Measurements from ENCODE around the gene HCST. TPM values are rescaled to one million over a fixed set of nuclear protein-coding genes. Genes with fewer than 3 reads are reported as not detected.

HCST gene
- total and polyA plus RNA-seq, 2 of the 4 experiments (the other 2 are of a cell fraction) = 1.5 TPM; not detected in 1

GRCh38 chr19:35869327-35870123, 32.8 kb upstream of the HCST start:
- H3K9me3 ChIP-seq (ENCODE audit: control insufficient read depth, insufficient read depth, low read length) = no peaks in the 10 kb centered on the region
- peak overlapping the region; percentile 85 for H3K4me2 ChIP-seq (ENCODE audit: low read depth, low read length)
- ChIA-PET CTCF (interaction anchor here (0.7 kb wide), 1 partner anchor 351 kb away, joined by 3 read pairs; no protein-coding TSS in a partner anchor), POLR2A (ENCODE audit: unreplicated experiment) (no interaction called here)
- peak overlapping the region; percentile 28; the same call in 1 of the 2 replicates for H3K4me3 ChIP-seq (ENCODE audit: insufficient read depth, low read depth, low read length)
- H3K27me3 ChIP-seq (ENCODE audit: control insufficient read depth, insufficient read depth, low read length) = peaks cover 12% of the 10 kb centered on the region
- DNase-seq (peak; percentile 61), ATAC-seq (ENCODE audit: low read depth) (peak; percentile 84)
- intact Hi-C loops (cut with micrococcal nuclease) = no loop called here
- no peaks in the 10 kb centered on the region for H3K79me1 ChIP-seq (ENCODE audit: low read depth in 1 of 2, low read length in 2 of 2)
- 1% methylated on average over 21 of the region's 51 CpGs; no CpG with 5 or more reads in 1 of the 2 experiments for WGBS, 2 experiments (ENCODE audit: extremely low coverage in 2 of 2, insufficient read length in 1 of 2)
- H3K18ac ChIP-seq (ENCODE audit: low read depth, low read length) = no peak overlapping the region
- H3K4ac ChIP-seq (ENCODE audit: low read depth, low read length) = no peak overlapping the region
- H3K9ac ChIP-seq (ENCODE audit: low read depth, low read length) = no peak overlapping the region
- H3K9me1 ChIP-seq (ENCODE audit: insufficient read depth, low read length) = peaks cover 2% of the 10 kb centered on the region
- peak overlapping the region; percentile 85 for H2AFZ ChIP-seq (replicated peaks; ENCODE audit: low read length, poor library complexity)
- no peak overlapping the region for H3K23ac ChIP-seq (ENCODE audit: low read depth, low read length)
- no peaks in the 10 kb centered on the region for H3K36me3 ChIP-seq (ENCODE audit: control insufficient read depth, insufficient read depth, low read length)
- no peak overlapping the region for H4K5ac ChIP-seq (ENCODE audit: low read depth, low read length)
- no peak overlapping the region for H3K14ac ChIP-seq (replicated peaks; ENCODE audit: low read depth, low read length)
- H3K4me1 ChIP-seq (ENCODE audit: control insufficient read depth, insufficient read depth, low read length) = peaks cover 4% of the 10 kb centered on the region
- H2AK9ac ChIP-seq (replicated peaks; ENCODE audit: low read depth, low read length, poor library complexity) = no peak overlapping the region
- H3K27ac ChIP-seq (ENCODE audit: insufficient read depth, low read length) = no peak overlapping the region
- no peak overlapping the region for H3K56ac ChIP-seq (ENCODE audit: extremely low read depth, insufficient read depth, low read length)
- no TSS peak for BruUV-seq (replicated peaks)
- no peak overlapping the region for H2BK120ac ChIP-seq (ENCODE audit: low read depth, low read length)
- H2BK5ac ChIP-seq (ENCODE audit: low read depth, low read length, poor library complexity, severe bottlenecking) = no peak overlapping the region
- dilution Hi-C loops (cut with HindIII; ENCODE audit: low sequenced_read_pairs, unreplicated experiment) = no loop called here
- no peak overlapping the region for H4K91ac ChIP-seq (ENCODE audit: insufficient read depth, low read depth, low read length)
- H4K8ac ChIP-seq (ENCODE audit: low read depth in 2 of 2, low read length in 2 of 2) = no peak overlapping the region
- no peak overlapping the region for H2BK15ac ChIP-seq (ENCODE audit: low read depth, low read length)
- no peaks in the 10 kb centered on the region for H4K20me1 ChIP-seq (ENCODE audit: insufficient read depth, low read length)
- in situ Hi-C loops (cut with MboI; ENCODE audit: low sequenced_read_pairs) = no loop called here
- H2BK20ac ChIP-seq (ENCODE audit: low read depth, low read length) = no peak overlapping the region
- H2AK5ac ChIP-seq (ENCODE audit: low read depth, low read length) = no peak overlapping the region; the same call in 1 of the 2 replicates
- TF ChIP-seq MAFK (IDR thresholded peaks at IDR 0.05; ENCODE audit: low read depth, low read length) (no peak), FOS (IDR thresholded peaks at IDR 0.05; ENCODE audit: low read depth, low read length) (no peak), POLR2A (IDR thresholded peaks at IDR 0.05; ENCODE audit: low read depth, low read length) (no peak), NFE2L2 (IDR thresholded peaks at IDR 0.05; ENCODE audit: low read depth, low read length) (no peak), ELK1 (IDR thresholded peaks at IDR 0.05; ENCODE audit: borderline replicate concordance, low read depth, low read length) (no peak), BHLHE40 (IDR thresholded peaks at IDR 0.05; ENCODE audit: low read depth, low read length) (no peak), CHD1 (IDR thresholded peaks at IDR 0.05; ENCODE audit: low read depth, low read length) (no peak), USF2 (IDR thresholded peaks at IDR 0.05; ENCODE audit: low read depth, low read length) (no peak), MAZ (IDR thresholded peaks at IDR 0.05; ENCODE audit: borderline replicate concordance, low read depth, low read length) (no peak), SMC3 (IDR thresholded peaks at IDR 0.05; ENCODE audit: low read depth, low read length) (no peak), CTCF (conservative IDR thresholded peaks at IDR 0.05; ENCODE audit: low read depth, low read length) (no peak), RFX5 (IDR thresholded peaks at IDR 0.05; ENCODE audit: low read depth, low read length) (no peak), MXI1 (IDR thresholded peaks at IDR 0.05; ENCODE audit: borderline replicate concordance, low read depth, low read length) (no peak), RCOR1 (IDR thresholded peaks at IDR 0.05; ENCODE audit: insufficient replicate concordance, low read length) (no peak), RAD21 (IDR thresholded peaks at IDR 0.05; ENCODE audit: low read length) (no peak)

Measured in IMR-90 (cell line).